ENCODE results near the gene ARFGEF2.

DNA sequence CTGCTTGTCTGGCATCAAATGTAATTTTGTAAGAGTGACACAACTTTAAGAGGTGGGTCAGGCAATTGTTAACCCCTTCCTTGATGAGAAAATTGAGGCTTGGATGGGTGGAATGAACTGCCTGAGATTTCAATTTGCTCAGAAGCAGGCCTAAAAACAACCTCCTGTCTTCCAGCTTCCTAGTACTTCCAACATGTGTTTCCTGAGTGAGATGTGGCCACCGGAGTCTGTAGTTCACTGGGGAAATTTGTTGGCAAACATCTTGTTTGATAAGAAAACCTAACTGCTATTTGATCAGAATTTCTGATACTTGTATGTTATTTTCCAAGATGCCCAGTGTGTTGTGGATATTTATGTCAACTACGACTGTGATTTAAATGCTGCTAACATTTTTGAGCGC is 51.3 kb downstream of the ARFGEF2 start:
- no peak for TF ChIP-seq POLR2A (IDR thresholded peaks at IDR 0.05)
- TF ChIP-seq CTCF (IDR thresholded peaks at IDR 0.05) = no peak

Measured in lower leg skin (tissue), 3 donors.